ENCODE measurements around the gene TMPRSS6.

The TMPRSS6 gene

GRCh38 chr22:37112084-37112728 lies 2.7 kb upstream of the TMPRSS6 start:
- peak; percentile 7 for DNase-seq

DNA sequence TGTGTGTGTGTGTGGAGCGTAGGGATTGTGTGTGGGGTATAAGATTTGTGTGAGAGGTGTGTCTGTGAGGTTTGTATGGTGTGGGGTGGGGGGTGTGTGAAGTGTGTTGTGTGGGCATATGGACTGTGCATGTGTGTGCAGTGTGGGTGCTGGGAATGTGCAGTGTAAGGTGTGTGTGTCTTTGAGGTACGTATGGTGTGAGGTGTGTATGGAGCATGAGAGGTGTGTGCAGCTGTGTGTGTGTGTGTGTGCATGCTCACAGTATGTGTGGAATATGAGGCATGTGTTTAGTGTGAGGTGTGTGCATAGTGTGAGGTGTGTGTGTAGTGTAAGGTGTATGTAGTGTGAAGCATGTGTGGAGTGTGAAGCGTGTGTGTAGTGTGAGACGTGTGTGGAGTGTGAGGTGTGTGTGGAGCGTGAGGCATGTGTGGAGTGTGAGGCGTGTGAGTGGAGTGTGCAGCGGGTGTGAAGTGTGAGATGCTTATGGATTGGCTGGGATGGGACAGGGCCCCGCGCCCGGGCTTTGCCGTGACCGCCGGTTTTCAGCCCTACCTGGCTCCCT lies 1.7 kb upstream of the TMPRSS6 start:
- no peak for DNase-seq

- DNase-seq = no peak
Measured at GRCh38 chr22:37107816-37108621, 1.5 kb downstream of the TMPRSS6 start.

DNA sequence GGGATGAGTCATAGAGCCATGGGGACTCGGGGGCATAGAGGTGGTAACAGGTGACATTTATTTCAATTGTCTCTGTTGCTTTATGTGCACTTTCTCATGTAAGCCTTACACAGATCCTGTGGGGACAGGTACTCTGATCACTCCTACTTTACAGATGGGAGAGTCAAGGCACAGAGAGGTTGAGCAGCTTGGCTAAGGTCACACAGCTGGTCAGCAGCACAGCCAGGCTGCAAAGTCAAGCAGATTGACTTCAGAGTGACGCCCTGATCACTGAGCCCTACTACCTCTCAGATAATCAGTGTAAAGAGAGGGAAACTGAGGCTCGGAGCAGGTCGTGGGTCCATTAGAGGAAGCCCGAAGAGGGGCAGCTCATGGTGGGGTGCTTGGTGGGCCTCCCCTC lies 3.5 kb downstream of the TMPRSS6 start:
- no peak for DNase-seq

DNA sequence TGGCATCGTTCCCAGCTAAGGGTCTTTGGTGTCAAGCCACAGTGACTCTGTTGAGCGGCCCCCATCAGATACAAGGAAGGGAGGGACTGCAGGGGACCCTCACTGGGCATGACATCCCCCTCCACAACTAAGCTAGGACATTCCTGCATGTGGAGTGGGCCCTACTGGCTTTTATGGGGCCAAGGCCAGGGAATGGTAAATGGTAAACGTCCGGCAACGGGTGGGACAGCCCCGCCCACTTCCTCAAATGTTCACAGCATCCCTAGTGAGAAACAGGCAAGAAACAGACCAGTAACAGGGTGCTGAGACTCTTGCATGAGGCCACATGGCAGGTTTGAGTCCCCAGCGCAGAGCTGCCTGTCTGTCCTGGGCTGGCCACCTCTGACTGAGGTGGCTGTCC lies 4.4 kb downstream of the TMPRSS6 start:
- DNase-seq = no peak

GRCh38 chr22:37103656-37104452 lies 5.7 kb downstream of the TMPRSS6 start:
- no peak for DNase-seq

GRCh38 chr22:37103151-37103550 lies 6.4 kb downstream of the TMPRSS6 start:
- no peak for DNase-seq

DNA sequence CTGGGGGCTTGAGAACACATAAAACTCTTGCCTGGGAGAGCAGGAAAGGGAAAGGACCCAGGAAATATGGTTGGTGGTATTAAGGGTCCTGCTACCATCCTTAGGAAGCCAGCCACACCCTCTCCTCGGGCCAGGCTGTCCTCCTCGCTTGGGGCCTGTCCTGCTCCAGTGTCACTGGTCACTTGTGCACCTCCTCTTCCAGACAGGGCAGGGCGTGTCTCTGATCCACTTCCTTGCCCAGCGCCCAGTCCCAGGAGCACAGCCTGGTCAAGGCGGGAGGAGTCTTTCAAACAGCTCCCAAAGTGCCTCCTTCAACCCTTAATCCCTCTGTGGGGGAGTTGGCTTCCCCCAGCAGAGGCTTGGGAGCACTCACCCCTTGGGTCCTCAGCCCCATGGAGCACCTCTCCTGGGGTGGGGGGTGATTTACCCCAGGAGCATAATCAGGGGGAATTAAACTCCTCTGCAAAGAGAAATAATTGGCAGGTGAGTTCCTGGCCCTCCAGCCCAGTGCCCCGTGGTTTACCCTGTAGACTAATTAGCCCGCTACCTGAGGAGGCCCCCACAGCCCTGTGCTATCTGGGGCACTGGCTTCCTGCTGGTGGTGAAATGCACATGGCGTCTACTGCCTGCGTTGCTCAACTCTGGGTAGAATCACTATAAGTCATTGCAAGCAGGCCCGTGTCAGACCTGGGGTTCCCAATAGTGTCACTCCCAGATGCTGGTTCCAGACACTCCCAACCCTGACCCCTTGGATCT lies 8.0 kb downstream of the TMPRSS6 start:
- no peak for DNase-seq

GRCh38 chr22:37100589-37101127 lies 8.9 kb downstream of the TMPRSS6 start:
- DNase-seq = no peak

DNA sequence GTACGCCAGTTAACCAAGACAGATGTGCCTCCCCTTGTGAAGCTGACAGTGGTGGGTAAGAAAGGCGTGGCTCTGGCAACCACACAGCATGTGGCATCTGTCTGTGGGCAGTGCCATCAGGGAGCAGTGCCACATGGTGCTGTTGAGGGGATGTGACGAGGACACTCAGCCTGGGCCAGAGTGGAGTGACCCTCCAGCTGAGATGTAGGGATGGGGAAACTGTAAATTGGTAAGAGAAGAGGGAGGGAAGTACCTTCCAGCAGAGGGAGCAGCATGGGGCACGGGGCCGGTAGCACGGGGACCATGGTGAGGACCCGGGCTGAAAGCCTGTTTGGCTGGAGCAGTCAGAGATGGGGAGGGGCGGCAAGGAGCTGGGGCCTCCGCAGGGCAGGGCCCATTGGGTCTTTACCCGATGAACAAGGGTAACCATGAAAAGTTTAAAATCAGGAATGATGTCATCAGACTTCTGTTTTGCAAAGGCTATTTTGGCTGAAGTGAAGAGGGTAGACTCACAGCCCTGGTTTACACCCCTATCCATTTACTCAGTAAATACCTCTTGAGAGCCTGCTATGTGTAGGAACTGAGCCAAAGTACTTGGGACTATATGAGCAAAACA lies 10.4 kb downstream of the TMPRSS6 start:
- no peak for DNase-seq

DNA sequence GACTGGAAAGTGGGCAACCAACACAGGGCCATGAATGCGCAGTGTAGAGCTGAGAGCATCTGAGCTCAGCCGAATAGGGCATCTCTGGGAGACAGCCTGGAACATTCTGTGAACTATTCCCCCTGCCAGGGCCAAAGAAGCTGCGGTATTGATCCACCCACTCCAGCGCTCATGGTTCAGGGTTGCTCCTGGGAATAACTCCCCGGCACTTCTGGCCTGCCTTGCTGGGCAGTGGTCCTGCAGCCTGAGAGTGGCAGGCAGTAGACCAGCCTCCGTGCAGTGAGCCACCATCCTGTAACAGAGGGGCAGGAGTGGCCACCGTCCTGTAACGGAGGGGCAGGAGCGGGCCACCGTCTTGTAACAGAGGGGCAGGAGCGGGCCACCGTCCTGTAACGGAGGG lies 12.2 kb downstream of the TMPRSS6 start:
- DNase-seq = no peak

DNA sequence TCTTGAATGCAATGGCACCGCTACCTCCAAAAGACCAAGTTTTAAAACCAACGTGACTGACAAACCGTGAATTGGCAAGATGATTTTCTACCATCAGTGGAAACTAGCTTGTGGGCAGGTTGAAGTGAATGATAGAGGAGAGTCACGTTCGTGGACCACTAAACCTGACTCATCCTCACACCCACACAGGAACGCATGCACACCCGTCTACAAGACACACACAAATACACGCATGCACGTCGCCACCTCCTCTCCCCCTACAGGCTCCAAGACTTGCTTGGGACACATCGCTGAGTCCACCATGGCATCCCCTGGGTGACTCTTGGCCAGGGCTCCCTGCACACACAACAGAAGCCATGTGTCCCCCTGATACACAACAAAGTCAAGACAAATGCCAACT lies 14.4 kb downstream of the TMPRSS6 start:
- DNase-seq = no peak

DNA sequence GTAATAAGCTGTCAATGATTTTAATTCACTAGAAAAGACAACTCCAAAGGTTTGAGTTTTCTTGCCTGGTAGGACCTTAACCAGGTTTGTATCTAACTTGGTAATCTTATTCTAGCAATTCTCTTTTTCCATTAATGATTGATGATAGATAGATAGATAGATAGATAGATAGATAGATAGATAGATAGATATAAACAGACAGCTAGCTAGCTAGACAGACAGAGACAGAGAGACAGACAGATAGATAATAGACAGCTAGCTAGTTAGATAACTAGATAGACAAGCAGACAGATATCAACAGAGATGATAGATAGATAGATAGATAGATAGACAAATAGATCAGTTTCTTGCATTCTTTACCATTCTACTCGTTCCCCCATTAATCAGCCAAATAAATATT lies 15.3 kb downstream of the TMPRSS6 start:
- DNase-seq = no peak

DNA sequence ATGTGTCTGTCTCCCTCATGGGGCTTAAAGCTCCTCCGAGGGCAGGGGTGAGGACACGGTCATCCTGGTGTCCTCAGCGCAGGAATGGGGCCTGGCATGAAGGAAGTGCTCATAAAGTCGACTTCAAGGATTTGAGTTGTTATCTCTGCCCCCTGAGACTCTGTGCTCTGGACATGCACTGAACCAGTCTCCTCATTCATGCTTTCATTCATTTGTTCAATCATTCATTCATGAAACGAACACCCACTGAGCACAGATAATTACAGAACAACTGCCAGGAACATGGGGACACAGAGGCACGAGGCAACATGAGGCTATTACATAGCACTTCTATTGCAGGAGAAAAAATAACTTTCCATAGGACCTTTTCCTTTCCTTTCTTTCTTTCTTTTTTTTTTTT lies 16.5 kb downstream of the TMPRSS6 start:
- DNase-seq = no peak

- no peak for DNase-seq
Measured at GRCh38 chr22:37091994-37092393, 17.5 kb downstream of the TMPRSS6 start.

- DNase-seq = no peak
Measured at GRCh38 chr22:37090920-37091695, 18.4 kb downstream of the TMPRSS6 start.

GRCh38 chr22:37089434-37089833 lies 20.1 kb downstream of the TMPRSS6 start:
- no peak for DNase-seq

DNA sequence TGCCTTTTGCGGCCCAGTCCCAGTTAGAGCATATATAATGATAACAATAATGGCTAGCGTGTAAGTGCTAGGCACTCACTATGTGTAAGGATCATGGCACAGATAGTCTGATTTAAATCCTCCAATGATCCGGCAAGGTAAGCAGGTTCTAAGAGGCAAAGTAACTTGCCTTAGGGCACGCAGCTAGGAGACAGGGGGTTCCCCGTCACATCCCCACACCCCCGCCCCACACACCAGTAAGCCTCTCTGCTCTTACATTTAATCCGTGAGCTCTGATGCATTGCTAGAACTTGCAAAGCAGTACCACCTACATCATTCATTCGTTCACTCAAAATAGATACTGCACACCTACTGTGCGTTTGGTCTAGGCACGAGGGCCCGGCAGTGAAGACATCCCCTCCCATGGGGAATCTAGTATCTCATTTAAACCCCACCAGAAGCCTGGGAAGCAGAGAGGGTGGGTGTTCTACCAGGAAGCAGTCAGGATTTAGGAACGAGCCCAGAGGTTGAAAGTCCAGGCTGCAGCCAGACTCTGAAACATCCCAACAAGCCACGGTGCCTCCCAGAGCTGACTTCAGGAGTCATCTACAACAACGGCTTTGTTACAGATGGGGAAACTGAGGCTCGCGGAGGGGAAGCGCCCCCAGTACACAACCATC lies 20.6 kb downstream of the TMPRSS6 start:
- DNase-seq = no peak

- DNase-seq = peak; percentile 88
Measured at GRCh38 chr22:37088108-37088605, 21.4 kb downstream of the TMPRSS6 start.

DNA sequence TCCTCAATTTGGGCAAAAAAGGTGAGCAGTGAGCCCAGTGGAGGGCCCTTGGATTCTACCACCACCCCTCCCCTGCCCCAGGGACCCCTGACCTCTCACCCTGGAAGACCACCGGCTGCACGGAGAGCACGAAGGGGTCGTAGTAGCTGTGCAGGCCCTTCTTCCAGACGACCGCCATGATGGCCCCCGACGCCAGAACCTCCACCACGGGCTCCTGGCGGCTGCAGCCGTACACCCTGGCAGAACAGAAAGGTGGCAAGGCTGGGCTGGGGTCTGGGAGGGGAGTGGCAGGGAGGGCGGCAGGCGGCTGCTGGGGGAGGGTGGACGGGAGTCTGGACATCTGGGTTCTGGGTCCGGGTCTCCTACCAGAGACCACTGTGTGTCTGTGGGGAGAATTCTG lies 23.3 kb downstream of the TMPRSS6 start:
- no peak for DNase-seq
